GM04504 (cell line): ENCODE measurements around the gene ZC3H15.
"Not testable (repeated sequence)": the region's sequence is repeated elsewhere in the genome, so short reads cannot be mapped to it uniquely, and the experiment has no call there.

Source experiments
- DNase-seq: peaks from one replicate; pipeline ENCODE4 v3.0.0-alpha.2; 2012; ENCODE audit warnings: low read depth

Gene ZC3H15

GRCh38 chr2:186496401-186496800 lies 10.3 kb downstream of the ZC3H15 start:
- no peak for DNase-seq

DNA sequence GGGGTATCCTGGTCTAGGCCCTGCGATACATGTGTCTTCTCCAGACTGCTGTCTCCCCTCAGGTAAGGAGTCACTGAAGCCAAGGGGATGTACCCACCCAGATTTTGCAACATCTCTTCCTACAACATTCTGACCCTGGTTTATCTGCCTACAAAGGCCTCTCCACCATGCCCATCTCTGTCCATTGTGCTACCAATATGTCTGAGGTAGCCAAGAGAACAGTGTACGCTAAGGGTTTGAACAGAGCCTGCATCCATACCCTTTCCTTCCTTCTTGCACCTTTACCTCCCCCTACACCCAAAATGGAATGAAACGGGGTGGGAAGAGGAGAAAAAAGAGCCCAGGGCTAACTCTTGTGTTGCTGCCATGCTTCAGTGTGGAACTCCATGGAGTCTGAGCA lies 11.9 kb downstream of the ZC3H15 start:
- DNase-seq, result no peak

DNA sequence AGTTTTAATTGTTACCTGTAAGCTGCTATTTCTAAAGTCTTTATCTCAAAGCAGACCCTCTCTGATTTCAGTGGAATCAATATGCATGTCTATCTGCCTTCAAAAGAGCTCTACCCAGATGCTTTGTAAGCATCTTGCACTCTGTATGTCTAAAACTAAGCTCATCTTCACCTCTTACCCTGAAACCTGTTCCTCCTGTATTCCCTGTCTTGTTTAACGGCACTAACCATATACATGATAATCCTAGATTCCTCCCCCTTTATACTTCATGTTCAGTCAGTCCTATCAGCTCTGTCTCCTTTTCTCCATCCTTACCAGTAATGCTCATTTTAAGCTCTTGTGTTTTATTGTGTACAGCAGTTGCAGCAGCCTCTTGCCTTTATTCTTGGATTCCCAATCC lies 12.8 kb downstream of the ZC3H15 start:
- DNase-seq, result no peak

- DNase-seq, result no peak
Measured at GRCh38 chr2:186503827-186504606, 18.0 kb downstream of the ZC3H15 start.

GRCh38 chr2:186508263-186508662 lies 22.2 kb downstream of the ZC3H15 start:
- no peak for DNase-seq

GRCh38 chr2:186515376-186515775 lies 29.3 kb downstream of the ZC3H15 start:
- DNase-seq, result no peak

DNA sequence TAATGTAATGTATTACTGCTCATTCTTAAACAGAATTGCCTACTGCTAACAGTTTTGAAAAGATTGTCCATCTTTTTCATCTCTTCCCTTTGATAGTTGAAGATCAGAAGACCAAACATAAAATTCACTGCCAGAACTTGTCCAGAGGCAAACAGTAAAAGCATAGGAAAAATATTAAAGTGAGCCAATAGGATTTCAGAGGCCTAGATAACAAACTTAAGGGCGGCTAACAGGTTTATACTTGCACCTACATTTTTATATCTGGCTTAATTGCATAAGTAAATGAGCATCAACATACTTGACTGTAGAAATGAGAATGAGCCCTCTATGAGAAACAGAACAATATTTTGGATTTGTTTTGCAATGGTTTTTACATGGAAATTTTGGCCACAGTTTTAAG lies 30.3 kb downstream of the ZC3H15 start:
- no peak for DNase-seq

DNA sequence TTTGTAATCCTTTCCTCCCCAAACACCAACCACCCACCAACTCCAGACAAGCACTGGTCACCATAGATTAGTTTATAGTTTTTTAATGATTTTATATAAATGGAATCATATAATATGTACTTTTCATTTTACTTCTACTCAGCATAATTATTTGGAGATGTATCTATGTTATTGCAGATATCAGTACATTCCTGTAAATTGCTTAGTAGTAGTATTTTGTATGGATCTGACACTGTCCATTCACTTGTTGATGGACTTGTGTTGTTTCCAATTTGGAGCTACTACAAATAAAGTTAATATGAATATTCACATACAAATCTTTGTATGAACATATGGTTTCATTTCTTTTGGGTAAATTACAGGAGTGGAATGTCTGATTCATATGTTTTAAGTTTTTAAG lies 31.0 kb downstream of the ZC3H15 start:
- DNase-seq, result no peak

DNA sequence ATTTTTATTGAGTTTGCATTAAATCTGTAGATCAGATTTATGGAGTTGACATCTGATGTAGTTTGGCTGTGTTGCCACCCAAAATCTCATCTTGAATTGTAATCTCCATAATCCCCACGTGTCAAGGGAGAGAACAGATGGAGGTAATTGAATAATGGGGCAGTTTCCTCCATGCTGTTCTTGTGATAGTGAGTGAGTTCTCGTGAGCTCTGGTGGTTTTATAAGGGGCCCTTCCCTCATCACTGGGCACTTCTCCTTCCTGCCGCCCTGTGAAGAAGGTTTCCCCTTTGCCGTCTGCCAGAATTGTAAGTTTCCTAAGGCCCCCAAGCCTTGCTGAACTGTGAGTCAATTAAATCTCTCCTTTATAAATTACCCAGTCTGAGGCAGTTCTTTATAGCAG lies 32.2 kb downstream of the ZC3H15 start:
- no peak for DNase-seq

DNA sequence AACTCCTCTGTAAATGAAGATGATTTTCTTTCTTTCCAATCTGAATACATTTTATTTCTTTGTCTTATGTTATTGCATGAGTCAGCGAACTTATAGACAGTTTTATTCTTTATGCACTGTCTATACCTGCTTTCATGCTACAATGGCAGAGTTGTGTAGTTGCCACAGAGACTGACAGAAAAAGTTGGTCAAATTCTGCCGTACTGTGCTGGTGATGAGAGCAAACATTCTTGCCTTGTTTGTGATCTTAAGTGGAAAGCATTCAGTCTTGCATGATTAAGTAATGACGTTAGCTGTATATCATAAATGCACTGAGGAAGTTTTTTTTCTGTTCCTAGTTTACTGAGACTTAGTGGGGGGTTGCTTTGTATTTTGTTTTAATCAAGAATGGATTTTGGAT lies 32.9 kb downstream of the ZC3H15 start:
- peak; percentile 6 for DNase-seq

DNA sequence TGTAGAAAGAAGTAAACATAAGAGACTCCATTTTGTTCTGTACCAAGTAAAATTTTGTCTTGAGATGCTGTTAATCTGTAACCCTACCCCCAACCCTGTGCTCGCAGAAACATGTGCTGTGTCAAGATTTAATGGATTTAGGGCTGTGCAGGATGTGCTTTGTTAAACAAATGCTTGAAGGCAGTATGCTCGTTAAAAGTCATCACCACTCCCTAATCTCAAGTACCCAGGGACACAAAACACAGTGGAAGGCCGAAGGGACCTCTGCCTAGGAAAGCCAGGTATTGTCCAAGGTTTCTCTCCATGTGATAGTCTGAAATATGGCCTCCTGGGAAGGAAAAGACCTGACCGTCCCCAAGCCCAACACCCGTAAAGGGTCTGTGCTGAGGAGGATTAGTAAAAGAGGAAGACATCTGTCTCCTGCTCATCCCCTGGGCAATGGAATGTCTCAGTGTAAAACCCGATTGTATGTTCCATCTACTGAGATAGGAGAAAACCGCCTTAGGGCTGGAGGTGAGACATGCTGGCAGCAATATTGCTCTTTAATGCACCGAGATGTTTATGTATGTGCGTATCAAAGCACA lies 35.6 kb downstream of the ZC3H15 start:
- not testable (repeated sequence) for DNase-seq

DNA sequence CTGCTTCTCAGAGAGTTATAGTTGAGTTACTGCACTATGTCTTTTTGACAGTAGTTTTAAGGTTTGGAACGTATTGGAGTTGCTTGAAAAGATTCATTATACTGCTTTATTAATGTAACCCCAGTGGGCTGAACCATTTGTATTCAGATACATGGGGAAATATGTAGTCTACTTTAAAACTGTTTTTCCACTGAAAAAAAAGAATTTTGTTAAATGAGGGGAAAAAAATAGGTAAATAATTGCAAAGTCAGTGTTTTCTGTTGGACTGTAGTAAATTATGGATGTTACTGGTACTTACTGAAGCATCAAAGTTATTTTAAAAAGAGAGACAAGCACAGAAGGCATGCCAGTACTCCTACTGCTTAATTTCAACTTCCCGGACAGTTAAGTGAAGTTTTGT lies 36.4 kb downstream of the ZC3H15 start:
- DNase-seq, result no peak

DNA sequence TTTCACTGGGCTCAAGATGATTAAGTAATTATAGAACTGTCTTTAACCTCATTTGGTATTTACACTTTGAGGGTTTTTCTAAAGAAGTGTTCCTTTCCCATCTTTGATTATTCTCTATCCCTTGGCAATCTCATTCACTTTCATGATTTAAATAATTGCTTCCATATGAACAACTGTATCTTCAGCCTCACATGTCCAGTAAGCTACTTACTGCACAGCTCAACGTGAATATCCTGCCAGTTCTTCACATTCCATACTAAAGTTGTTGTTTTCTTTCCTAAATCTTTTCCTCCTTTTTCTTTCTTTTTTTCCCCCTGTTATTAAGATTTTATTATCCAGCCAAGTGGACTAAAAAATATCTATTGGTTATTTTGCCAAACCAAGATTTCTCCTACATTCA lies 37.7 kb downstream of the ZC3H15 start:
- no peak for DNase-seq

DNA sequence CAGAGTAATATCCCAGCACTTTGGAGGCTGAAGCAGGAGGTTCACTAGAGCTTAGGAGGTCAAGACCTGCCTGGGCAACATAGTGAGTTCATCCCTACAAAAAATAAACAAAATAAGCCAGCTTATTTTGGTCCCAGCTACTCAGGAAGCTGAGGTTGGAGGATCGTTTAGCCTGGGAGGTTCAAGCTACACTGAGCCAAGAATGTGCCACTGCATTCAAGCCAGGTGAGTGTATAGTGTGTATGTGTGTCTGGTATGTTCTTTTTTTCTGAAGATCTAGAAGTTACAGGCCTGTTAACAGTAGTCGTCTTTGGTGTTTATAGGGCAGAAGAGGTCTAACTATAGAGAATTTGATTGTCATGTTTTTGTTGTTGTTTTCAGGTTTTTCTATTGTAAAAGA lies 40.2 kb downstream of the ZC3H15 start:
- no peak for DNase-seq

DNA sequence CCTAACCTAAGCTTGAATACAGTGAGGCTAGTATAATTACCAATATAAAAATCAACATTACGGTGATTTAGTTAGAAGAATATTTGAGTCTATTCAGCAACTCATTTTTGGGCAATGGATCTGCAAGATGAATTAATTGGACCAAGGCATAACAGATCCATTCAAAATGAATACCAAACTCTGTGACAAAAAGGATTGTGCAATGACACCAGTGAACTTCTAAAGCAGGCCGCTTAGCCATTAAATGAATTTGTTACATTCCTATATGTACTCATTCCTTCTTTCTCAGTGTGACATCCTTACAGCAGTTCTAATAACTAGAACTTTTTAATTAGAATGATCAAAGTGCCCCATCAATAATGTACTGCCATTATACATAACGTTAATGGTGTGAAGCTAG lies 44.3 kb downstream of the ZC3H15 start:
- DNase-seq, result no peak

DNA sequence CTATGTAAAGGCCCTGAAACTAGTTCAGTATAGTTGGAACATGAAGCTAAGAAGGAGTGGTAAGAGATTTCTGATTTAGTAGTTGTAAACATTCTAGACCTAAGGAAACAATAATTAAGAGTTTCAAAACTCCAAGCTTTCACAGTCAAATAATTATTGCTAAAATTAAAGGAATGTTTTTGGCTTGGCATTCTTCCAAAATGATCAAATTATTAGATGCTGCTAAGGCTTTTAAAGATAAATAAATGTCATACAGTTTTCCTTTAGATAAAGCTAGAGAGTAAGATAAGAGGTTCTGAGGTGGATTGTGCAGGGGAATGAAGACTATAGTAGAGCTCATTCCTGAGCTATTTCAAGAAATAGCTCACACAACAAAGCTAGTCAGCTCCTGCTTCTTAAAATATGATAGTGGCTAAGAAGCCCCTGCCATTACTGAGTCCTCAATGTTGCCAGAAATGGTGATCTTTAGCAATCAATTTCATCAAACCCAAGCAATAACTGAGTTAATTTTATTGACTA lies 45.3 kb downstream of the ZC3H15 start:
- DNase-seq, result no peak

GRCh38 chr2:186532891-186533290 lies 46.8 kb downstream of the ZC3H15 start:
- DNase-seq, result no peak

GRCh38 chr2:186533717-186534116 lies 47.7 kb downstream of the ZC3H15 start:
- DNase-seq, result no peak

DNA sequence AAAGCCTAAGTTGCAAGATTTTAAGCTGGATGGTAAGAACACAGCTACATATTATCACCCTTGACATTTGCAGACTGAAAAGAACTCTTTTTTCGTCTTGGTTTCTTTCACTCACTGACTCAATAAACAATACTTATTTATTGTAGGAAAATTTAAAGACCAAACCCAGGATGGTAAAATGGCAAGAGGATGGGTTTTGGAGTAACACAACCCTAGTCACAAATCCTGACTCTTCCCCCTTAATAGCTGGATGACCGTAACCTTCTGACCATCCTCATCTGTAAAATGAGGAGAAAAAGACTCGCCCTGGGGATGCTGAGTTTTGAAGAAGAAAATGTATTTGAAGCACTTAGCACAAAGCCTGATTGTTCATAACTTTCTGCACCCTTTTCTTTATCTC lies 48.3 kb downstream of the ZC3H15 start:
- no peak for DNase-seq

DNA sequence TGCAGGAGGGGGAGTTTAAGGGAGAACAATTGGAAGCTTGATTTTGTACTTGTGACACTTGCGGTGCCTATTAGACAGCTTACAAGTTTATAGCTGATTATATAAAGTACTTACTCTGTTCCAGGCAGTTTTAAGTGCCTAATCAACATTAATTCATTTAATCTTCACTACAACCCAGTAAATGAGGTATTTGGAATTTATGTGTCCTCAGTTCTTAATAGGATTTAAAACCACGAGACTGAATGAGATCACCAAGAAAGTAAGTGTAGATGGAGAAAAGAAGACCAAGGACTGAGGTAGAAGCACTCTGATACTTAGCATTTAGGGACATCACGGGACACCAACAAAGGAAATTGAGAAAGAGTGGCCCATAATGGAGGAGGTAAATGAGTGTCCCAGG lies 49.8 kb downstream of the ZC3H15 start:
- DNase-seq, result no peak

DNA sequence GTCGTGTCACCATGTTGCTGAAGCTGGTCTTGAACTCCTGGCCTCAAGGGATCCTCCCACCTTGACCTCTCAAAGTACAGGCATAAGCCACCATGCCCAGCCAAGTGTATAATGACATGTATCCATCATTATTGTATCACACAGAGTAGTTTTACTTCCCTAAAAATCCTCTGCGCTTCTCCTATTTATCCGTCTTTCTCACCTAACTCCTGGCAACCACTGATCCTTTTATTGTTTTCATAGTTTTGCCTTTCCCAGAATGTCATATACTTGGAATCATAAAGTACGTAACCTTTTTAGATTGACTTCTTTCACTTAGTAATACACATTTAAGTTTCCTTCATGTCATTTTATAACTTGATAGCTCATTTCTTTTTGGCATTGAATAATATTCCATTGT lies 51.0 kb downstream of the ZC3H15 start:
- no peak for DNase-seq

- DNase-seq, result no peak
Measured at GRCh38 chr2:186540941-186541340, 54.9 kb downstream of the ZC3H15 start.

GRCh38 chr2:186542002-186542401 lies 55.9 kb downstream of the ZC3H15 start:
- DNase-seq, result no peak
